ENCODE data around the gene UBAC2.
A peak's percentile ranks its signal among the peaks of the same experiment; 100 is the strongest.
"Not testable (repeated sequence)": the region's sequence is repeated elsewhere in the genome, so short reads cannot be mapped to it uniquely, and the experiment has no call there.

Gene UBAC2

DNA sequence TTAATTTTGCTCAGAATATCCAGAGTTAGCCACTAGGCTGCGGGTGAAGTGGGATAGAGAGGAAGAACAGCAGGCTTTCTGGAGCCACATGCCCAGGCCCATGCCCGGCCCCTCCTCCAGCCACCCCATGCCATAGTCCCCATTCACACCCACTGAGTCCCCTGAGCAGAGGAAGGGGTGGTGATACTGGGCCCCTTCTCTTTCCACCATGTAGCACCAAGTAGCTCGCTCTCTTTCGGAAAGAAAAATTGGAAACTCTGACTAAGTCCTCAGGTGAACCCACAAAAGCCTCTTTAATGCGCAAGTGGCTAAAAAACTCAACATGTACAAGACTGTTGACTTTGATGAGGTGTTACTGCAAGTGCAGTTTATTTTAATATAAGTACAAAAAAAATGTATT lies 183.3 kb downstream of the UBAC2 start:
- DNase-seq, result no peak

GRCh38 chr13:99384468-99384867 lies 183.8 kb downstream of the UBAC2 start:
- DNase-seq, result no peak

- no peak for DNase-seq
Measured at GRCh38 chr13:99385161-99385560, 184.5 kb downstream of the UBAC2 start.

DNA sequence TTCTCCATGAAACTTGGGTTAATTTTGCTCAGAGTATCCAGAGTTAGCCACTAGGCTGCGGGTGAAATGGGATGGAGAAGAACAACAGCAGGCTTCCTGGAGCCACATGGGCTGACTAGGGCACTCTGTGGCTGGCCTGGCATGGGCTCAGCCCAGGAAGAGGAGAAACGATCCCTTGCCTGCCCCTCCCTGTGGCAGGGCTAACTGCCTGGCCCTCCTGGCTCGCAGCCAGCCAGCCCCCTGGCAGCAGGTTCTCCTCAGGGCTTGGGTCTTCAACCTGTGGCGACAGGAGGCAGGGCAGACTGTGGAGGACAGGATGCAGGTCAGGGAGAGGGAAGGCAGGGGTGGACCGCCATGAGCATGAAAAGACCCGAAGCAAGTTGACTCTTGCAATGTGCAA lies 185.3 kb downstream of the UBAC2 start:
- DNase-seq, result no peak

GRCh38 chr13:99386495-99386894 lies 185.8 kb downstream of the UBAC2 start:
- no peak for DNase-seq

GRCh38 chr13:99386911-99387788 lies 186.5 kb downstream of the UBAC2 start:
- peak; percentile 13 to 45 for DNase-seq

- no peak for DNase-seq
Measured at GRCh38 chr13:99388334-99388923, 187.8 kb downstream of the UBAC2 start.

DNA sequence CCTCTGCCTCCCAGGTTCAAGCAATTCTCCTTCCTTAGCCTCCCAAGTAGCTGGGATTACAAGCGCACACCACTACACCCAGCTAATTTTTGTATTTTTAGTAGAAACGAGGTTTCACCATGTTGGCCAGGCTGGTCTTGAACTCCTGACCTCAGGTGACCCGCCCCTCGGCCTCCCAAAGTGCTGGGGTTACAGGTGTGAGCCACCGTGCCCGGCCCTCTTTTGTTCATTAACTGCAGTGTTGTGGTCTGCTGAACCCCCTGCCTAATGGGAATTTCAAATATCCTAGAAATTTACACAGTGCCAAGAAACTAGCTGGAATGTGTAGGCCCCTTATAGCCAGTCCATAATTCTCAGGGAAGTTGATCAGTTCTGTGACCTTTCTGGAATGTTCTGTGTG lies 188.4 kb downstream of the UBAC2 start:
- DNase-seq, result not testable (repeated sequence)

- no peak for DNase-seq
Measured at GRCh38 chr13:99389520-99390304, 189.1 kb downstream of the UBAC2 start.

- DNase-seq, result no peak
Measured at GRCh38 chr13:99390601-99391000, 189.9 kb downstream of the UBAC2 start.

DNA sequence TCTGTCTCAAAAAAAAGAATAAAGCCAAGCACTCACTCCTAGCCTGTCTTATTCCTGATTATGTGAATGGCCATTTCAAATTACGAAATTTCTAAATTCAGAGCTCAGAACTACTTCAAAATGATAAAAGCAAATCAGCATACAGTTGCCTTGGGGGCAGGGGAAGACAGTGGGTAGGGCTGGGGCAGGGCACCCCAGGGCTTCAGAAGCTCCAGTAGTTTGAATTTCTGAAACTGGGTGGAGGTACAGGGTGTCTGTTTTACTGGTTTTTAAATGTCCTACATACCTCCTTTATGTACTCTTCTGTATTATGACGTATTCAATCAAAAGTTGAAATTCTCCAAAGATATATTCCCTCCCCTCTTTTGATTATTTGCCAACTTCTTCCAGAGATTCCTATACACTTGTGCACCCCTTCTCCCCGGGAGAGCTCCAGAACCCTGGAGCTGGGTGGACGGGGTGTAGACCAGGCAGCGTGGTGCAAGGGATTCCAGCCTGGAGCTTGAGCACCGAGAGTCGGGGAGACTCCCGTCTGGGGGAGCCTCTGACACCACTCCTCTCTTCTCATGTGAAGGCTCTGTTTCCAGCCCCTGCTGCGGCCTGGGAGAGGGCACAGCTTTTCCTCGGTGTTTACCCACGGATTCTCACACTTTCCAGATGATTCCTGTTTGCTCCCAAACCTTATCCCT lies 191.3 kb downstream of the UBAC2 start:
- DNase-seq, result no peak

GRCh38 chr13:99392470-99393135 lies 191.9 kb downstream of the UBAC2 start:
- no peak for DNase-seq

- DNase-seq, result not testable (repeated sequence)
Measured at GRCh38 chr13:99393391-99393790, 192.7 kb downstream of the UBAC2 start.

- DNase-seq, result no peak
Measured at GRCh38 chr13:99393791-99394735, 193.4 kb downstream of the UBAC2 start.

DNA sequence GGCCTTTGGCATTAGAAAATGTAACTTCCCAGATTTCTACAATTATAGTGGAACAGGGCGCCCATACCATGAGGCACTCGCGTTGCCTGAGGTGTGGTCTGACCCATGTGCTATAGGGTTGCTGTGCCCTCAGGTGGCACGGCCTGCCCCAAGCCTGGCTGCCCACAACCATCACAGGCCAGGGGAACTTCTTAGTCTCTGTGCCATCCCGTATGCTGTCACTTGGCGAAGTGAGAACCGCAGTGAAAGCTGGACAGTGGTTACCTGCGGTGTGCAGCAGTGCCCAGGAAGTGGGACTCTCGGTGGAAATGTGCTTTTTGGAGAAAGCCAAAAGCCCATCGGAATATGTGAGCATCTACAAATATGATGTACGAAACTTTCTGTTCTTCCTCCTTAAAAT lies 194.8 kb downstream of the UBAC2 start:
- no peak for DNase-seq

DNA sequence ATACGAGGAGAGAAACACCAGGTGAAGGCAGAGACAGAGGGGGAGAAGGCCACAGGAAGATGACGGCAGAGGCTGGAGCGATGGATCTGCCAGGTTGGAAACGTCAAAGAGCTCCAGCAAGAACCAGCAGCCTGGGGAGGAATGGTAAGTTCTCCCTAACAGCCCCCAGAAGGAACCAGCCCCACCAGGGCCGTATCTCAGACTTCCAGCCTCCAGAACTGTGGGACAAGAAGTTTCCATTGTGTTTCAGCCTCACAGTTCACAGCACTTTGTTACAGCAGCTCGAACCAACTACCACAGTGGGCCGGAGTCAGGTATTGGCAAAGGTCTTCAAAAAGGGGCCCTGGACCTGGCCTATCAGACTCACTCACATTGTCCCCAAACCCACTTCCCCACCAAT lies 195.8 kb downstream of the UBAC2 start:
- no peak for DNase-seq

GRCh38 chr13:99398071-99398470 lies 197.4 kb downstream of the UBAC2 start:
- DNase-seq, result no peak

GRCh38 chr13:99398916-99399622 lies 198.4 kb downstream of the UBAC2 start:
- no peak for DNase-seq

GRCh38 chr13:99399623-99399974 lies 198.9 kb downstream of the UBAC2 start:
- DNase-seq, result no peak

- no peak for DNase-seq
Measured at GRCh38 chr13:99403458-99403971, 202.9 kb downstream of the UBAC2 start.

Measured in SHP77 (cell line).